Activated gamma-delta T cell (primary cell): Measurements from ENCODE around the gene RDH16.
"Not testable (repeated sequence)": the region's sequence is repeated elsewhere in the genome, so short reads cannot be mapped to it uniquely, and the experiment has no call there.

Experiments
- DNase-seq: peaks from one replicate; lab custom pipeline; 2025; lab: John Stamatoyannopoulos, UW

The RDH16 gene

DNA sequence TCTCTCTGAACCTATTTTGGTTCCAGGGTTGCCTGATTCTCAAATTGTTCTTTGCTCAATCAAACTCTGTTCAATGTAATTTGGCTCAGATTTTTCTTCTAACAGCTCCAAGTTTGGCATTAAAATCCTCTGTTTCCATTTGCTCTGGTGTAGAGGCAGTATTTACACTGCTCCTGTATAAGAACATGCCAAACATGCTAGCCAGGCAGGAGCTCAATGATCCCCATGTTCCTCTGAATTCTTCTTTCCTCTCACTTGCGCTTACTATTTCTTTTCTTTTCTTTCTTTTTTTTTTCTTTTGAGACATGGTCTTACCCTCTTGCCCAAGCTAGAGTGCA is 40.4 kb downstream of the RDH16 start:
- no peak for DNase-seq

- DNase-seq, result no peak
Observed at GRCh38 chr12:56916296-56916995, 41.0 kb downstream of the RDH16 start.

GRCh38 chr12:56914724-56915123 is 42.7 kb downstream of the RDH16 start:
- DNase-seq, result no peak

DNA sequence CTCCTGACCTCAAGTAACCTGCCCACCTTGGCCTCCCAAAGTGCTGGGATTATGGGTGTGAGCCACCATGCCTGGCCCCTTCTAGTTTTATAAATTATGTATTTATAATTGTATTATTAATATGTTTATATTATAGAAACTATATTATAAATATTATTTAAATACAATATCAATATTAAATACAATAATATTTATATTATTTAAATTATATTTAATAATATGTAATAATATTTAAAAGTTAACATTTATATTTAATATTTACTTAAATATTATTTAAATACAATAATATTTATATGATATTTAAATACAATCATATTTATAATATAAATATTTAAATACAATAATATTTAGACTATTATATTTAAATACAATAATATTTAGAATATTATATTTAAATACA is 43.2 kb downstream of the RDH16 start:
- DNase-seq, result no peak

DNA sequence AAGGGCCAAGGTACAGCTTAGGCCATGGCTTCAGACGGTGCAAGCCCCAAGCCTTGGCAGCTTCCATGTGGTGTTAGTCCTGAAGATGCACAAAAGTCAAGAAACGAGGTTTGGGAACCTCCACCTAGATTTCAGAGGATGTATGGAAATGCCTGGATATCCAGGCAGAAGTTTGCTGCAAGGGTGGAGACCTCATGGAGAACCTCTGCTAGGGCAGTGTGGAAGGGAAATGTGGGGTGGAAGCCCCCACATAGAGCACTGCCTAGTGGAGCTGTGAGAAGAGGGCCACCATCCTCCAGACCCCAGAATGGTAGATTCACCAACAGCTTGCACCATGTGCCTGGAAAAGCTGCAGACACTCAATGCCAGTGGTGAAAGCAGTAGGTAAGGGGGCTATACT is 48.0 kb downstream of the RDH16 start:
- not testable (repeated sequence) for DNase-seq

GRCh38 chr12:56908136-56908535 is 49.3 kb downstream of the RDH16 start:
- DNase-seq, result no peak

DNA sequence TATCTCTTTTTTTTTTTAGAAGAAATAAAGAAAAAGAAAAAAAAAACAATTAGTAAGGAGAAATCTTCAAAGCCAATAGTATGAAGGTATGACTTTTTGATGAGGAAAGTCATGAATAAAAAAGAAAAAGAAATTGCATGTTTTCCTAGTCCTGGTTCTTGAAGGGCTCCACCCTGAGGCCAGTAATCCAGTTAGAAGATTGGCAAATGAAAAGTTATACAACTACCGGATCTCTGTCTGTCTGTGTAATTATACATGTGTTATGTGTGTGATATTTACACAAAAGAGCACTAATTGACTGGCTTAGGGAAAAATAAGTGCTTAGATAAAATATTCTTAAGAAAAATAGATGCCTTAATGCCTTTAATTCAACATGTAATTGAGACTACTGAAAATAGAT is 51.6 kb downstream of the RDH16 start:
- no peak for DNase-seq

DNA sequence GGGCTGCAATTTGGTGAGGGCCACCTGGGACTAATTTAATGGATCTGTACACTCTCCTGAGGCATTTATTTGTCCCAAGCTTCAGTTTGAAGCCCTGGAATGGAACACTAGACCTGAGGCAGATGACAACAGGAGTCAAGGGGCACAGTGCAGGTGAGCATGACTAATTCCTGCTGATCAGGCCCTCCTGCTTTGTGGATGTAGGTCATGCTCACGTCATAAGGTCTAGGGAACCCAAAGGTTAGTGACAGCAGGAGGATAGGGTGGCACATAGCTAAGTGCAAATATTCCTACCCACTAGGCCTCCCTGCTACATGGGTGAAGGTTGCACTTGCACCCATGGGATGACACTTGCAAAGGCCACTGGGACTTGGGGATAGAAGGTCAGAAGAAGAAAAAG is 54.0 kb downstream of the RDH16 start:
- DNase-seq, result no peak
